ENCODE measurements around the gene MAP2.

DNA sequence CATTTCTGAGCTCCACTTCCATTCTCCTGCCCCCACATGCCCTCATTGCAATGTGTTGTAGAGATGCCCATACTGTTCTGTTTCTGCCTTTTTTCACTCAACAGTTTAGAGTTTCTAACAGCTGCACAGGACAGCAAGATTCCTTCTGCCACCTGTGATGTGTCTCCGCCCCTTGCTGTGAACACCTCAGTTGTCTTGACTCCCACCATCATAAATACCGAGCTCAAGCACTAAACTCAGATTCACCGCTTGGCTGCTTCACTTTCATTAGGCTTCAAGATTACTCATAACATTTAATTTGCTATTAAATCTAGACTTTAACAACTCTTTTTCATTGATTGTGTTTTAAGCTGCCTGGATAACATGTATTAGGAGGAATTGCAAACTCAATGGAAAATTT, 141.0 kb downstream of the MAP2 start:
- TF ChIP-seq EZH2 (IDR thresholded peaks at IDR 0.05; ENCODE audit: low read length) = no peak
- TF ChIP-seq, protein P1, sequence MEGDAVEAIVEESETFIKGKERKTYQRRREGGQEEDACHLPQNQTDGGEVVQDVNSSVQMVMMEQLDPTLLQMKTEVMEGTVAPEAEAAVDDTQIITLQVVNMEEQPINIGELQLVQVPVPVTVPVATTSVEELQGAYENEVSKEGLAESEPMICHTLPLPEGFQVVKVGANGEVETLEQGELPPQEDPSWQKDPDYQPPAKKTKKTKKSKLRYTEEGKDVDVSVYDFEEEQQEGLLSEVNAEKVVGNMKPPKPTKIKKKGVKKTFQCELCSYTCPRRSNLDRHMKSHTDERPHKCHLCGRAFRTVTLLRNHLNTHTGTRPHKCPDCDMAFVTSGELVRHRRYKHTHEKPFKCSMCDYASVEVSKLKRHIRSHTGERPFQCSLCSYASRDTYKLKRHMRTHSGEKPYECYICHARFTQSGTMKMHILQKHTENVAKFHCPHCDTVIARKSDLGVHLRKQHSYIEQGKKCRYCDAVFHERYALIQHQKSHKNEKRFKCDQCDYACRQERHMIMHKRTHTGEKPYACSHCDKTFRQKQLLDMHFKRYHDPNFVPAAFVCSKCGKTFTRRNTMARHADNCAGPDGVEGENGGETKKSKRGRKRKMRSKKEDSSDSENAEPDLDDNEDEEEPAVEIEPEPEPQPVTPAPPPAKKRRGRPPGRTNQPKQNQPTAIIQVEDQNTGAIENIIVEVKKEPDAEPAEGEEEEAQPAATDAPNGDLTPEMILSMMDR (optimal IDR thresholded peaks at IDR 0.05 in 1 of 3, IDR thresholded peaks at IDR 0.05 in 1 of 3, conservative IDR thresholded peaks at IDR 0.05 in 1 of 3; ENCODE audit: extremely low read depth in 1 of 3, insufficient read depth in 2 of 3, low read length in 3 of 3) = no peak
